Measurements from ENCODE around the gene ADAMTS20. TPM values are rescaled to one million over a fixed set of nuclear protein-coding genes. Genes with fewer than 3 reads are reported as not detected.
A peak's percentile ranks its signal among the peaks of the same experiment; 100 is the strongest.

ADAMTS20 gene
- total RNA-seq, 3 donors from 2014 or later = not detected

DNA sequence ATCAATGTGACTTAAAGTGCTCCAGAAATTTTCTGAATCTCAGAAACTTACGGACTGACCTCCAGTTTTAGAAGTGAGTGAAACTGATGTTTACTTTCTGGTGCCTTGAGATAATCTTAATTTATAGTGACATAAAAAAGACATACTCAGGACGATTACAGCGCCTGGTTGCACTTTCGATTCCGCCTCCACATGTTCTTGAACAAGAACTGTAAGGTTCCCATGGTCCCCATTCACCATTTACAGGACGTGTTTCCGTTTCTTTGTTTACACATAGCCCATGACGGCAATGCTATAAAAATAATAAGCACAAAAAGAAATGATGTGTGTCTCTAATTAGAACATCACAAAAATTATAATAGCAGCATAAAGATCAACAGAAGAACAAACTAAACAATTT, 98.2 kb downstream of the ADAMTS20 start:
- TF ChIP-seq POLR2A (IDR thresholded peaks at IDR 0.05) (no peak), POLR2AphosphoS5 (IDR thresholded peaks at IDR 0.05) (no peak)
- TF ChIP-seq, protein P1, sequence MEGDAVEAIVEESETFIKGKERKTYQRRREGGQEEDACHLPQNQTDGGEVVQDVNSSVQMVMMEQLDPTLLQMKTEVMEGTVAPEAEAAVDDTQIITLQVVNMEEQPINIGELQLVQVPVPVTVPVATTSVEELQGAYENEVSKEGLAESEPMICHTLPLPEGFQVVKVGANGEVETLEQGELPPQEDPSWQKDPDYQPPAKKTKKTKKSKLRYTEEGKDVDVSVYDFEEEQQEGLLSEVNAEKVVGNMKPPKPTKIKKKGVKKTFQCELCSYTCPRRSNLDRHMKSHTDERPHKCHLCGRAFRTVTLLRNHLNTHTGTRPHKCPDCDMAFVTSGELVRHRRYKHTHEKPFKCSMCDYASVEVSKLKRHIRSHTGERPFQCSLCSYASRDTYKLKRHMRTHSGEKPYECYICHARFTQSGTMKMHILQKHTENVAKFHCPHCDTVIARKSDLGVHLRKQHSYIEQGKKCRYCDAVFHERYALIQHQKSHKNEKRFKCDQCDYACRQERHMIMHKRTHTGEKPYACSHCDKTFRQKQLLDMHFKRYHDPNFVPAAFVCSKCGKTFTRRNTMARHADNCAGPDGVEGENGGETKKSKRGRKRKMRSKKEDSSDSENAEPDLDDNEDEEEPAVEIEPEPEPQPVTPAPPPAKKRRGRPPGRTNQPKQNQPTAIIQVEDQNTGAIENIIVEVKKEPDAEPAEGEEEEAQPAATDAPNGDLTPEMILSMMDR (IDR thresholded peaks at IDR 0.05) = no peak
- Histone ChIP-seq H3K9me3 (peaks cover 4 to 6% of the 10 kb centered on the region in 2 donors), H3K4me3 (no peak overlapping the region), H3K36me3 (no peaks in the 10 kb centered on the region), H3K27ac (no peak overlapping the region), H3K27me3 (no peaks in the 10 kb centered on the region), H3K4me1 (no peaks in the 10 kb centered on the region)
- intact Hi-C loops (cut with DNase I; ENCODE audit: low total_unique reads) = loop anchor here (5.0 kb wide), 1 partner anchor 434 kb away; no protein-coding TSS in a partner anchor
- DNase-seq (ENCODE audit: low spot score in 2 of 2) = no peak

- intact Hi-C loops (cut with DNase I; ENCODE audit: low total_unique reads) = no loop called here
- H3K27me3 ChIP-seq = no peaks in the 10 kb centered on the region
- no peak for TF ChIP-seq POLR2A (IDR thresholded peaks at IDR 0.05)
- TF ChIP-seq, protein P1 (IDR thresholded peaks at IDR 0.05) = peak; percentile 35 to 48 (median 45)
- no peak overlapping the region for H3K27ac ChIP-seq
- DNase-seq (ENCODE audit: low spot score in 2 of 2) = no peak
- H3K9me3 ChIP-seq = no peaks in the 10 kb centered on the region
- no peaks in the 10 kb centered on the region for H3K4me1 ChIP-seq
- H3K36me3 ChIP-seq = no peaks in the 10 kb centered on the region
- H3K4me3 ChIP-seq = no peak overlapping the region
Observed at GRCh38 chr12:43444940-43445564, 107.0 kb downstream of the ADAMTS20 start.

DNA sequence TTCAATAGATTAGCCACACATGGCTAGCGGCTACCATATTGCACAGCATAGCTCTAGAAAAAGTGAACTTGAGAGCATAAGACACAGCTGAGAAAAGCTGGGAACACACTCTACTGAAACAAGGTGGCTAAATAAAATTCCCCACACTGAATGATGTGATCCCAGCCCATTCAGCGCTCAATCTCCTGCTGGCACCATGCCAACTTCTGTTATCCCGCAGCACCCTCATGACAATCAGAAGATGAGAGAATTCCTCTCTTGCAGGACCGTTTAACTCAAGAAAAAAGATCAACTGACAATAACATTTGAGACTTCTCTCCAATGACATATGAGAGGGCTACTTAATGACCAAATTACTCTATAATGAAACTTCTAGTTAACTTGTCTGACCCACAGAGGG, 115.4 kb downstream of the ADAMTS20 start:
- DNase-seq (ENCODE audit: low spot score in 2 of 2) = no peak

GRCh38 chr12:43434614-43435013, 117.4 kb downstream of the ADAMTS20 start:
- Histone ChIP-seq H3K9me3 (no peaks in the 10 kb centered on the region), H3K27me3 (no peaks in the 10 kb centered on the region), H3K4me3 (no peak overlapping the region), H3K36me3 (no peaks in the 10 kb centered on the region), H3K4me1 (no peaks in the 10 kb centered on the region), H3K27ac (no peak overlapping the region)
- no peak for DNase-seq (ENCODE audit: low spot score in 2 of 2)
- intact Hi-C loops (cut with DNase I; ENCODE audit: low total_unique reads) = no loop called here
- no peak for TF ChIP-seq POLR2A (IDR thresholded peaks at IDR 0.05)
- no peak for TF ChIP-seq POLR2AphosphoS5 (IDR thresholded peaks at IDR 0.05)
- TF ChIP-seq, protein P1 (IDR thresholded peaks at IDR 0.05) = no peak

More for the DNA sequence above, 115.4 kb downstream of the ADAMTS20 start:
- no peaks in the 10 kb centered on the region for H3K9me3 ChIP-seq
- H3K27ac ChIP-seq = no peak overlapping the region
- no peaks in the 10 kb centered on the region for H3K36me3 ChIP-seq
- H3K4me1 ChIP-seq = no peaks in the 10 kb centered on the region
- TF ChIP-seq POLR2AphosphoS5 (IDR thresholded peaks at IDR 0.05) (no peak), POLR2A (IDR thresholded peaks at IDR 0.05) (no peak)
- TF ChIP-seq, protein P1 (IDR thresholded peaks at IDR 0.05) = no peak
- no peaks in the 10 kb centered on the region for H3K27me3 ChIP-seq
- H3K4me3 ChIP-seq = no peak overlapping the region
- intact Hi-C loops (cut with DNase I; ENCODE audit: low total_unique reads) = no loop called here

- TF ChIP-seq POLR2AphosphoS5 (IDR thresholded peaks at IDR 0.05) (no peak), POLR2A (IDR thresholded peaks at IDR 0.05) (no peak)
- TF ChIP-seq, protein P1 (IDR thresholded peaks at IDR 0.05) = no peak
- intact Hi-C loops (cut with DNase I; ENCODE audit: low total_unique reads) = no loop called here
- DNase-seq (ENCODE audit: low spot score in 2 of 2) = no peak
- no peaks in the 10 kb centered on the region for H3K36me3 ChIP-seq
- no peak overlapping the region for H3K27ac ChIP-seq
- no peaks in the 10 kb centered on the region for H3K9me3 ChIP-seq
- H3K4me1 ChIP-seq = no peaks in the 10 kb centered on the region
- no peak overlapping the region for H3K4me3 ChIP-seq
- no peaks in the 10 kb centered on the region for H3K27me3 ChIP-seq
Observed at GRCh38 chr12:43428088-43428600, 123.9 kb downstream of the ADAMTS20 start.

All from breast epithelium (tissue), 4 donors.